A673 (cell line): ENCODE results near the gene RPTOR. TPM values are rescaled to one million over a fixed set of nuclear protein-coding genes. Genes with fewer than 3 reads are reported as not detected.

Experiments used
- BruUV-seq: library from RNA; stranded (reverse); fragments of 400-500 nt; replicated peaks from 2 replicates; lab custom pipeline; 2021; lab: Mats Ljungman, UMichigan
- CTCF ChIA-PET: fragments of 300-600 bp; sonication (Branson Sonifier 250); formaldehyde crosslinking; loops from one replicate; lab custom pipeline; 2022; ENCODE audit warnings: antibody characterized with exemption; lab: Charles Lee
- POLR2A ChIA-PET: fragments of 300-600 bp; sonication (Branson Sonifier 250); formaldehyde crosslinking; loops from one replicate; lab custom pipeline; 2022; ENCODE audit warnings: antibody characterized with exemption; ENCODE audit not compliant: low non-redundant PET; lab: Charles Lee
- DNase-seq: peaks from one replicate; pipeline ENCODE4 v3.0.0-alpha.2; 2015; ENCODE audit warnings: low spot score
- H3K27ac ChIP-seq: fragments of 200-600 bp; sonication (generic); 2 replicates; pipeline ENCODE4 v1.5.1; 2016; ENCODE audit warnings: mixed run types, low read depth, mild to moderate bottlenecking, mixed read lengths, antibody characterized with exemption, low read length; ENCODE audit not compliant: poor library complexity, severe bottlenecking
- H3K27me3 ChIP-seq: fragments of 200-600 bp; sonication (generic); replicated peaks from 2 replicates; pipeline ENCODE4 v1.6.1; 2017; ENCODE audit warnings: mixed run types, low read depth, mild to moderate bottlenecking, mixed read lengths, antibody characterized with exemption, low read length; ENCODE audit not compliant: insufficient read depth, poor library complexity
- H3K36me3 ChIP-seq: fragments of 200-600 bp; sonication (generic); 2 replicates; pipeline ENCODE4 v1.6.1; 2016; ENCODE audit warnings: mixed run types, mild to moderate bottlenecking, mixed read lengths, antibody characterized with exemption, low read length; ENCODE audit not compliant: insufficient read depth, poor library complexity, severe bottlenecking
- H3K4me1 ChIP-seq: fragments of 200-600 bp; sonication (generic); 2 replicates; pipeline ENCODE4 v1.6.1; 2017; ENCODE audit warnings: mixed run types, mild to moderate bottlenecking, mixed read lengths, antibody characterized with exemption, low read length; ENCODE audit not compliant: insufficient read depth, poor library complexity, severe bottlenecking
- H3K4me3 ChIP-seq: fragments of 200-600 bp; sonication (generic); 2 replicates; pipeline ENCODE4 v1.5.1; 2016; ENCODE audit warnings: low read depth, mixed run types, mild to moderate bottlenecking, mixed read lengths, low read length; ENCODE audit not compliant: poor library complexity, severe bottlenecking
- H3K9me3 ChIP-seq: fragments of 200-600 bp; sonication (generic); 2 replicates; pipeline ENCODE4 v1.6.1; 2016; ENCODE audit warnings: mixed run types, low read depth, mild to moderate bottlenecking, mixed read lengths, antibody characterized with exemption, low read length; ENCODE audit not compliant: poor library complexity, severe bottlenecking
- EZH2 ChIP-seq: fragments of 200-600 bp; sonication (generic); IDR thresholded peaks from 2 replicates; pipeline ENCODE4 v1.6.1; 2017; ENCODE audit warnings: borderline replicate concordance, low read depth, mild to moderate bottlenecking, mixed read lengths, antibody characterized with exemption, low read length; ENCODE audit not compliant: poor library complexity, severe bottlenecking
- intact Hi-C: fragments of 100-400 bp; cut with micrococcal nuclease; formaldehyde crosslinking; loops from one replicate; pipeline ENCODE4 v1.10.0; 2022; ENCODE audit not compliant: unreplicated experiment
- total RNA-seq: library from RNA; stranded (reverse); gene quantifications from 2 replicates; pipeline ENCODE4 v1.2.3, GENCODE V29; 2021
- TF ChIP-seq, protein P1 (sequence below): fragments of 300-800, 200-600 bp; sonication (generic); conservative IDR thresholded peaks from 2 replicates; pipeline ENCODE4 v1.5.1; 2017; ENCODE audit warnings: low read depth, mild to moderate bottlenecking, antibody characterized with exemption, low read length, moderate library complexity, mixed read lengths

The RPTOR gene
- total RNA-seq, 1 experiment from 2014 or later, result 55.2 TPM

GRCh38 chr17:80995131-80995530 is 450.5 kb downstream of the RPTOR start:
- intact Hi-C loops, result no loop called here

DNA sequence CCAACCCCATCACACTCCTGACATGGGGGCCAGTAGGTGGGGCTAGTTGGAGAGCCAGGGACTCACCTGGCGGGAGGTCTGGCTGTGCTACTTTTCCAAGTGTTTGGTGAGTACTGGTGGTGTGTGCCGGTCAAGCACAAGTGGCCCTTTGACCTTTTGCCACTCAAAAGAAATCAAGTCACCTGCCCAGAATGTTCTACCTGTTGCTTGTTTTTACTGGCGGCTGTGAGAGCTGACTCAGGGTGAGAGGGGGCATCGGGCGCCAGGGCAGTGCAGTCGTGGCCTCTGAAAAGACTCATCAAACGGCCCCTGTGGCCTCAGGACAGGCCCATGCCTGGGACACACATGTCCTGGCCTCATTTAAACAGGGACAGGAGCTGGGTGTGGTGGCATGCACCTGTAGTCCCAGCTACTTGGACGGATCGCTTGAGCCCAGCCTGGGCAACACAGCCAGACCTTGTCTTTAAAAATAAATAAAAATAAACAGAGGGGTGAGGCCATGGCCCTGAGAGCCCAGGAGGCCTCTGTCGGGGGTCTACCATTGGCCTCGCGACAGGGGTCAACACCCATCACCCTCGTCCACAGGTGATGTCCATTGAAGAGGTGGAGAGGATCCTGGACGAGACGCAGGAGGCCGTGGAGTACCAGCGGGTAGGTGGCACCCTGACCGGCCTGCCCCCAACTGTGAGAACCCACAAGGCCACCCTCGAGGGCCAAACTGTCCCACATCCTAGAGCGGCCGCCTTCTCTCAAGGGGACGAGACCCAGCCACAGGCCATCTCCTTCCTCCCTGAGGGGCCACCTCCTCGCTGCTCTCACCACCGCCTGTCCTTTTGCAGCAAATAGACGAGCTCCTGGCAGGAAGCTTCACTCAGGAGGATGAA is 452.0 kb downstream of the RPTOR start:
- Histone ChIP-seq H3K36me3 (peaks cover 23% of the 10 kb centered on the region), H3K27me3 (no peaks in the 10 kb centered on the region), H3K9me3 (no peaks in the 10 kb centered on the region), H3K27ac (no peak overlapping the region), H3K4me1 (peaks cover 3% of the 10 kb centered on the region), H3K4me3 (no peak overlapping the region)
- ChIA-PET CTCF (no interaction called here), POLR2A (no interaction called here)
- intact Hi-C loops, result no loop called here
- DNase-seq, result no peak
- TF ChIP-seq, protein P1, sequence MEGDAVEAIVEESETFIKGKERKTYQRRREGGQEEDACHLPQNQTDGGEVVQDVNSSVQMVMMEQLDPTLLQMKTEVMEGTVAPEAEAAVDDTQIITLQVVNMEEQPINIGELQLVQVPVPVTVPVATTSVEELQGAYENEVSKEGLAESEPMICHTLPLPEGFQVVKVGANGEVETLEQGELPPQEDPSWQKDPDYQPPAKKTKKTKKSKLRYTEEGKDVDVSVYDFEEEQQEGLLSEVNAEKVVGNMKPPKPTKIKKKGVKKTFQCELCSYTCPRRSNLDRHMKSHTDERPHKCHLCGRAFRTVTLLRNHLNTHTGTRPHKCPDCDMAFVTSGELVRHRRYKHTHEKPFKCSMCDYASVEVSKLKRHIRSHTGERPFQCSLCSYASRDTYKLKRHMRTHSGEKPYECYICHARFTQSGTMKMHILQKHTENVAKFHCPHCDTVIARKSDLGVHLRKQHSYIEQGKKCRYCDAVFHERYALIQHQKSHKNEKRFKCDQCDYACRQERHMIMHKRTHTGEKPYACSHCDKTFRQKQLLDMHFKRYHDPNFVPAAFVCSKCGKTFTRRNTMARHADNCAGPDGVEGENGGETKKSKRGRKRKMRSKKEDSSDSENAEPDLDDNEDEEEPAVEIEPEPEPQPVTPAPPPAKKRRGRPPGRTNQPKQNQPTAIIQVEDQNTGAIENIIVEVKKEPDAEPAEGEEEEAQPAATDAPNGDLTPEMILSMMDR, result no peak
- TF ChIP-seq EZH2, result no peak
- BruUV-seq, result no TSS peak

More at GRCh38 chr17:80995131-80995530, 450.5 kb downstream of the RPTOR start:
- H3K4me3 ChIP-seq, result no peak overlapping the region
- POLR2A ChIA-PET, result no interaction called here
- DNase-seq, result no peak
- no TSS peak for BruUV-seq
- H3K27ac ChIP-seq, result no peak overlapping the region
- CTCF ChIA-PET, result interaction anchor here (0.6 kb wide), 1 partner anchor 107 kb away, joined by 3 read pairs; no protein-coding TSS in a partner anchor
- H3K4me1 ChIP-seq, result peaks cover 3% of the 10 kb centered on the region
- no peaks in the 10 kb centered on the region for H3K27me3 ChIP-seq
- peaks cover 23% of the 10 kb centered on the region for H3K36me3 ChIP-seq
- H3K9me3 ChIP-seq, result no peaks in the 10 kb centered on the region
- TF ChIP-seq EZH2, result no peak
- TF ChIP-seq, protein P1, result no peak

DNA sequence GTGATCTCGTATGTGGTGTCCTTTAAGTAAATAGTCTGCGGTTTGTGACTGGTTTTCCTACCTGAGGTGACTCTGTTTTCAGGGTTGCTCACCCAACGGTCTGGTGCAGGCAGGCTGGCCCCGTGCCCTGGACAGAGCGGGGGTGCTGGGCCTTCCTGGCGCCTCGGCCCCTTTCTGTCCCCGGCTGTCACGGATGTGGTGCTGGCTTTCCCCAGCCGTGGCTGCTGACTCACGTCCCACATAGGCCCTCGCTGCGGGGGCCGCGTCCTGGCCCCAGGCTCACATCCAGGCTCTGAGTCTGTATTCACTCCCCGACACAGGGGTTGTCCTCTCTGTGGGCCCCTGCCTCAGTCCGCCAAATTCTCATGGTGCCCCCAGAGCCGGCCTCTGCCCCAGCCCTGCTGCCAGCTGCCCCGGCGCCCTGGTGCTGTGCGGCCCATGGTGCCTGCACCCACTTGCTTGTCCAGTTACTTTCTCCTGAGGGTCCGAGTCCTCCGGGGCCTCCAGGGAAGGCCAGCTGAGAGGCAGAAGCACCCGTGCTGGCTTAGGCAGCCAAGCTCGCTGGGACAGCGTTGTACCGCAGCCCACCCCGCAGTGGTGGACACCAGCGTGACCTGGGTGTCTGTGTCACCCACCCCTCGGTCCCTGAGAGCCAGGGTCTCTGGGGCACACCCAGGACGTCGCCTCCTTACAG is 452.9 kb downstream of the RPTOR start:
- ChIA-PET POLR2A (no interaction called here), CTCF (no interaction called here)
- Histone ChIP-seq H3K36me3 (peaks cover 23% of the 10 kb centered on the region), H3K27ac (no peak overlapping the region), H3K27me3 (no peaks in the 10 kb centered on the region), H3K4me3 (no peak overlapping the region), H3K9me3 (no peaks in the 10 kb centered on the region), H3K4me1 (peaks cover 8% of the 10 kb centered on the region)
- TF ChIP-seq, protein P1, result no peak
- no peak for TF ChIP-seq EZH2
- BruUV-seq, result no TSS peak
- no peak for DNase-seq
- intact Hi-C loops, result no loop called here
